ENCODE data around the gene MYO15A.

DNA sequence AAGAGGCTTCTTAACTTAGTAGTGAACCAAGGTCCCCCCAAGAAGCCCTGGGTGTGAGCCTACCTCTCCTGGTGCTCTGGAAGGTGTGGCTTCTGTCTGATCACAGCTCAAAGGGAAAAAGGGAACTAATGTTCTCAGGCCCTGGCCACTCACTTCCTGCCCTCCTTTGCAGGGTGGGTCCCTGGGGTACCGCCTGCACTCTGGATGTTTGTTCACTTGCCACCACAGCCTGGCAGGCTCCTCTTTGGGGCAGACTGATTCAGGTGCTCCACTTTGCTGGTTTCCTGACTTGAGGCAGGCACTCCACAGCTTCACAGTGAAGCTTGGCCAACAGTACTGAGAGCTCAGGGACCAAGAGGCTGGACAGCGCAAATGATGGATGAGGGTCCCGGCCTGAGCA is 5.9 kb upstream of the MYO15A start:
- TF ChIP-seq, protein P1, sequence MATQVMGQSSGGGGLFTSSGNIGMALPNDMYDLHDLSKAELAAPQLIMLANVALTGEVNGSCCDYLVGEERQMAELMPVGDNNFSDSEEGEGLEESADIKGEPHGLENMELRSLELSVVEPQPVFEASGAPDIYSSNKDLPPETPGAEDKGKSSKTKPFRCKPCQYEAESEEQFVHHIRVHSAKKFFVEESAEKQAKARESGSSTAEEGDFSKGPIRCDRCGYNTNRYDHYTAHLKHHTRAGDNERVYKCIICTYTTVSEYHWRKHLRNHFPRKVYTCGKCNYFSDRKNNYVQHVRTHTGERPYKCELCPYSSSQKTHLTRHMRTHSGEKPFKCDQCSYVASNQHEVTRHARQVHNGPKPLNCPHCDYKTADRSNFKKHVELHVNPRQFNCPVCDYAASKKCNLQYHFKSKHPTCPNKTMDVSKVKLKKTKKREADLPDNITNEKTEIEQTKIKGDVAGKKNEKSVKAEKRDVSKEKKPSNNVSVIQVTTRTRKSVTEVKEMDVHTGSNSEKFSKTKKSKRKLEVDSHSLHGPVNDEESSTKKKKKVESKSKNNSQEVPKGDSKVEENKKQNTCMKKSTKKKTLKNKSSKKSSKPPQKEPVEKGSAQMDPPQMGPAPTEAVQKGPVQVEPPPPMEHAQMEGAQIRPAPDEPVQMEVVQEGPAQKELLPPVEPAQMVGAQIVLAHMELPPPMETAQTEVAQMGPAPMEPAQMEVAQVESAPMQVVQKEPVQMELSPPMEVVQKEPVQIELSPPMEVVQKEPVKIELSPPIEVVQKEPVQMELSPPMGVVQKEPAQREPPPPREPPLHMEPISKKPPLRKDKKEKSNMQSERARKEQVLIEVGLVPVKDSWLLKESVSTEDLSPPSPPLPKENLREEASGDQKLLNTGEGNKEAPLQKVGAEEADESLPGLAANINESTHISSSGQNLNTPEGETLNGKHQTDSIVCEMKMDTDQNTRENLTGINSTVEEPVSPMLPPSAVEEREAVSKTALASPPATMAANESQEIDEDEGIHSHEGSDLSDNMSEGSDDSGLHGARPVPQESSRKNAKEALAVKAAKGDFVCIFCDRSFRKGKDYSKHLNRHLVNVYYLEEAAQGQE (IDR thresholded peaks at IDR 0.05; ENCODE audit: insufficient read depth in 1 of 2, low read depth in 2 of 2, low read length in 2 of 2), result no peak
- TF ChIP-seq TAF1 (IDR thresholded peaks at IDR 0.05; ENCODE audit: borderline replicate concordance, insufficient read depth, low read length) (no peak), POLR2AphosphoS5 (IDR thresholded peaks at IDR 0.05; ENCODE audit: low read depth, low read length) (no peak), SIN3A (IDR thresholded peaks at IDR 0.05; ENCODE audit: borderline replicate concordance, insufficient read depth, low read length) (no peak), FOXP2 (optimal IDR thresholded peaks at IDR 0.05; ENCODE audit: borderline replicate concordance, extremely low read depth, extremely low read length, insufficient read depth) (no peak)

Data from PFSK-1 (cell line).